HepG2 (cell line): Measurements from ENCODE around the gene AGMO. TPM values are rescaled to one million over a fixed set of nuclear protein-coding genes. Genes with fewer than 3 reads are reported as not detected.

Experiments
- ATAC-seq: fragments of 200-7000 bp; cut with Tn5 transposase; 3 replicates; pipeline ENCODE4 v1.9.1; 2020; ENCODE audit warnings: mild to moderate bottlenecking, moderate library complexity
- BruUV-seq: library from RNA; stranded (reverse); fragments of 400-500 nt; replicated peaks from 2 replicates; lab custom pipeline; 2021; lab: Mats Ljungman, UMichigan
- CTCF ChIA-PET: fragments of 300-600 bp; formaldehyde crosslinking; extraction: SDS; loops from one replicate; lab custom pipeline; 2021; ENCODE audit warnings: low total read pairs, inconsistent platforms, low intra/inter-chr PET ratio; lab: Yijun Ruan, JAX
- POLR2A ChIA-PET: fragments of 350-600 bp; sonication (Branson Sonifier 250); formaldehyde crosslinking; loops from one replicate; lab custom pipeline; 2020; ENCODE audit warnings: antibody characterized with exemption, inconsistent platforms; lab: Yijun Ruan, JAX
- DNase-seq: peaks from one replicate; pipeline ENCODE4 v3.0.0-alpha.2; 2015; ENCODE audit warnings: low spot score
- FAIRE-seq: peaks from 3 replicates; lab custom pipeline; 2011; peaks lifted over from hg19 to GRCh38; lab: Jason Lieb, UNC
- H2AFZ ChIP-seq: one replicate; pipeline ENCODE4 v1.6.1; 2011; ENCODE audit warnings: low read length, inconsistent platforms
- H3K27ac ChIP-seq: fragments of 300-600 bp; 3 replicates; pipeline ENCODE4 v1.8.0; 2011; ENCODE audit warnings: mixed run types, mild to moderate bottlenecking, mixed read lengths, low read length, inconsistent platforms; ENCODE audit not compliant: insufficient read depth; ENCODE audit errors: extremely low read length
- H3K27me3 ChIP-seq, 2 experiments: fragments of 200-600 bp in 1 of 2; 2 replicates in 1 of 2; 3 replicates in 1 of 2; pipeline versions ENCODE4 v1.6.0 to v1.8.0; 2011; ENCODE audit warnings: low read length in 2 of 2, mild to moderate bottlenecking in 2 of 2, moderate library complexity in 2 of 2, inconsistent platforms in 1 of 2; ENCODE audit not compliant: insufficient read depth in 2 of 2, control insufficient read depth in 1 of 2
- H3K36me3 ChIP-seq, 2 experiments: fragments of 200-600 bp in 1 of 2; replicated peaks in 1 of 2; 2 replicates in 1 of 2; 3 replicates in 1 of 2; pipeline versions ENCODE4 v1.5.1 to v1.8.0; 2011; ENCODE audit warnings: low read length in 2 of 2, inconsistent platforms in 1 of 2; ENCODE audit not compliant: insufficient read depth in 2 of 2, control insufficient read depth in 1 of 2
- H3K4me1 ChIP-seq: 2 replicates; pipeline ENCODE4 v1.5.1; 2012; ENCODE audit warnings: low read length, inconsistent platforms; ENCODE audit not compliant: insufficient read depth
- H3K4me2 ChIP-seq: 2 replicates; pipeline ENCODE4 v1.6.0; 2011; ENCODE audit warnings: low read depth, low read length, inconsistent platforms
- H3K4me3 ChIP-seq, 3 experiments: fragments of 200-600 bp in 1 of 3; sonication (generic), shearing (Covaris generic) in 1 of 3; replicated peaks in 1 of 3; 2 replicates each; pipeline ENCODE4 v1.5.1; 2011 to 2016; ENCODE audit warnings: low read length in 3 of 3, inconsistent platforms in 2 of 3, low read depth in 2 of 3, mild to moderate bottlenecking in 2 of 3, control low read depth in 1 of 3, mixed read lengths in 1 of 3; ENCODE audit not compliant: insufficient read depth in 1 of 3
- H3K79me2 ChIP-seq: one replicate; pipeline ENCODE4 v1.6.1; 2011; ENCODE audit warnings: low read length, inconsistent platforms; ENCODE audit not compliant: insufficient read depth
- H3K9ac ChIP-seq: 2 replicates; pipeline ENCODE4 v1.6.0; 2011; ENCODE audit warnings: mild to moderate bottlenecking, low read depth, low read length, inconsistent platforms; ENCODE audit not compliant: insufficient read depth
- H3K9me3 ChIP-seq: 2 replicates; pipeline ENCODE4 v1.5.1; 2012; ENCODE audit warnings: mild to moderate bottlenecking, low read length
- H4K20me1 ChIP-seq: 2 replicates; pipeline ENCODE4 v1.6.0; 2011; ENCODE audit warnings: inconsistent platforms, mild to moderate bottlenecking, low read length, moderate library complexity; ENCODE audit not compliant: insufficient read depth
- FOXK1 ChIP-seq: sonication (generic); formaldehyde crosslinking; IDR thresholded peaks from 2 replicates; pipeline ENCODE4 v1.4.0; 2020; ENCODE audit warnings: low read depth, missing genetic modification reagents, borderline replicate concordance
- MTF2 ChIP-seq: sonication (generic); formaldehyde crosslinking; IDR thresholded peaks from 2 replicates; pipeline ENCODE4 v1.5.0; 2020; ENCODE audit warnings: missing genetic modification reagents, borderline replicate concordance
- PCBP2 ChIP-seq: fragments of 200-400 bp; formaldehyde crosslinking; optimal IDR thresholded peaks from 2 replicates; pipeline ENCODE3; 2018; ENCODE audit warnings: low read length, low read depth; ENCODE audit not compliant: poor library complexity, severe bottlenecking
- SAFB2 ChIP-seq: sonication (generic); formaldehyde crosslinking; IDR thresholded peaks from 2 replicates; pipeline ENCODE4 v1.5.1; 2020; ENCODE audit warnings: missing genetic modification reagents, low read depth, mild to moderate bottlenecking, borderline replicate concordance
- XRCC5 ChIP-seq: fragments of 200-400 bp; formaldehyde crosslinking; optimal IDR thresholded peaks from 2 replicates; pipeline ENCODE3; 2017; ENCODE audit warnings: mild to moderate bottlenecking, low read length
- YEATS2 ChIP-seq: sonication (generic); formaldehyde crosslinking; IDR thresholded peaks from 2 replicates; pipeline ENCODE4 v1.4.0; 2020; ENCODE audit warnings: missing genetic modification reagents, borderline replicate concordance
- ZIK1 ChIP-seq: sonication (generic); formaldehyde crosslinking; IDR thresholded peaks from 2 replicates; pipeline ENCODE4 v1.5.0; 2020; ENCODE audit warnings: mild to moderate bottlenecking, low read depth, missing genetic modification reagents, borderline replicate concordance
- ZNF562 ChIP-seq: sonication (generic); formaldehyde crosslinking; IDR thresholded peaks from 2 replicates; pipeline ENCODE4 v1.8.0; 2022; ENCODE audit warnings: missing genetic modification reagents, borderline replicate concordance
- ZNF7 ChIP-seq: IDR thresholded peaks from 2 replicates; pipeline ENCODE4 v1.6.1; 2016; ENCODE audit warnings: missing biosample characterization, missing genetic modification reagents
- WGBS: methylation state at CpG from one replicate; pipeline ENCODE4 v1.1.6; 2017; ENCODE audit warnings: low lambda C conversion rate; 5-methylcytosine and 5-hydroxymethylcytosine counted together
- in situ Hi-C: cut with HindIII; loops from 2 replicates; pipeline ENCODE4 v1.10.0; 2017; ENCODE audit warnings: low pct_unique_long_range_greater_than_20kb; ENCODE audit not compliant: extremely low pct_ligation_motif_present
- intact Hi-C: fragments of 100-400 bp; cut with micrococcal nuclease; formaldehyde crosslinking; loops from one replicate; pipeline ENCODE4 v1.10.0; 2022; ENCODE audit not compliant: unreplicated experiment
- polyA plus RNA-seq, 8 experiments: library from polyadenylated mRNA; depleted of rRNA in 3 of 8; stranded (reverse) in 7 of 8; unstranded in 1 of 8; fragments of >200 nt; fragmentation: Illumina TruSeq in 4 of 8; extraction: Trizol in 4 of 8; gene quantifications; 2 replicates each; pipeline versions ENCODE4 v1.2.1 to v1.2.3, GENCODE V29; 2011 to 2016; ENCODE audit warnings: low read depth in 4 of 8, missing spikeins in 1 of 8, mixed read lengths in 1 of 8; ENCODE audit not compliant: insufficient read depth in 1 of 8
- total RNA-seq, 5 experiments: library from RNA; depleted of rRNA; stranded (reverse); fragments of >200 nt; fragmentation: Illumina TruSeq; extraction: Trizol; gene quantifications; 2 replicates each; pipeline ENCODE4 v1.2.3, GENCODE V29; 2016; ENCODE audit warnings: low read depth in 1 of 5
- TF ChIP-seq, protein P1 (sequence below): sonication (generic); formaldehyde crosslinking; conservative IDR thresholded peaks from 2 replicates; pipeline ENCODE4 v1.8.0; 2022; ENCODE audit warnings: missing genetic modification reagents

AGMO gene
- total and polyA plus RNA-seq, 2 of the 13 experiments (the other 11 are each of a cell fraction or from before 2014, with no cell fraction given): 0.22 to 0.50 TPM

DNA sequence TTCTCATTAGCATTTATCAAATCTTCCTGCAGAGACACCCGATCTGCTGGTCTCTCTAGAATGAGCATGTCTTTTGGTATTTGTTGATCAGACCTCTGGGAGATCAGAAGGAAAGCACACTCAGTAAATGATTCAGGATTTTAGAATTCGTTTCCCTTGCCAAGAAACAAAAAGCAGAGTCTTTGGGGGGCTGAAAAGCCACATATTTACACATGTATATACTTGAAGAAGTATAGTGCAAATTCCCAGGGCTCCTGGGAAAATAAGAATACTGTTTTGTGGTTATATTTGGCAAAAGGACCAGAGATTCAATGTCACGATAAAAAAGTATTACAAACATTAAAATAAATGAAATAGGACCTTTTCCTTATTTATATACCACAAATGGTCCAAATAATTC lies 100.2 kb downstream of the AGMO start:
- H3K4me2 ChIP-seq: no peak overlapping the region
- no TSS peak for BruUV-seq
- POLR2A ChIA-PET: no interaction called here
- 20% methylated on average over 3 of the region's 3 CpGs for WGBS
- in situ Hi-C loops (no loop called here), intact Hi-C loops (no loop called here)
- no peak overlapping the region for H3K4me3 ChIP-seq
- no peaks in the 10 kb centered on the region for H4K20me1 ChIP-seq
- no peaks in the 10 kb centered on the region for H3K79me2 ChIP-seq
- no peak for FAIRE-seq
- TF ChIP-seq FOXK1 (CRISPR knock-in tag) (no peak), SAFB2 (CRISPR knock-in tag) (no peak), XRCC5 (no peak), ZNF562 (CRISPR knock-in tag) (no peak), YEATS2 (CRISPR knock-in tag) (no peak), PCBP2 (no peak), MTF2 (no peak), ZIK1 (CRISPR knock-in tag) (no peak), ZNF7 (no peak)
- TF ChIP-seq, protein P1, sequence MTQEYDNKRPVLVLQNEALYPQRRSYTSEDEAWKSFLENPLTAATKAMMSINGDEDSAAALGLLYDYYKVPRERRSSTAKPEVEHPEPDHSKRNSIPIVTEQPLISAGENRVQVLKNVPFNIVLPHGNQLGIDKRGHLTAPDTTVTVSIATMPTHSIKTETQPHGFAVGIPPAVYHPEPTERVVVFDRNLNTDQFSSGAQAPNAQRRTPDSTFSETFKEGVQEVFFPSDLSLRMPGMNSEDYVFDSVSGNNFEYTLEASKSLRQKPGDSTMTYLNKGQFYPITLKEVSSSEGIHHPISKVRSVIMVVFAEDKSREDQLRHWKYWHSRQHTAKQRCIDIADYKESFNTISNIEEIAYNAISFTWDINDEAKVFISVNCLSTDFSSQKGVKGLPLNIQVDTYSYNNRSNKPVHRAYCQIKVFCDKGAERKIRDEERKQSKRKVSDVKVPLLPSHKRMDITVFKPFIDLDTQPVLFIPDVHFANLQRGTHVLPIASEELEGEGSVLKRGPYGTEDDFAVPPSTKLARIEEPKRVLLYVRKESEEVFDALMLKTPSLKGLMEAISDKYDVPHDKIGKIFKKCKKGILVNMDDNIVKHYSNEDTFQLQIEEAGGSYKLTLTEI: no peak
- no peak overlapping the region for H2AFZ ChIP-seq
- H3K27me3 ChIP-seq: no peaks in the 10 kb centered on the region
- H3K27ac ChIP-seq: no peak overlapping the region
- no peaks in the 10 kb centered on the region for H3K36me3 ChIP-seq
- no peak for ATAC-seq
- DNase-seq: no peak
- CTCF ChIA-PET: no interaction called here
- H3K9me3 ChIP-seq: peaks cover 61% of the 10 kb centered on the region
- H3K9ac ChIP-seq: no peak overlapping the region
- no peaks in the 10 kb centered on the region for H3K4me1 ChIP-seq
